ENCODE data around the gene GPR158.

DNA sequence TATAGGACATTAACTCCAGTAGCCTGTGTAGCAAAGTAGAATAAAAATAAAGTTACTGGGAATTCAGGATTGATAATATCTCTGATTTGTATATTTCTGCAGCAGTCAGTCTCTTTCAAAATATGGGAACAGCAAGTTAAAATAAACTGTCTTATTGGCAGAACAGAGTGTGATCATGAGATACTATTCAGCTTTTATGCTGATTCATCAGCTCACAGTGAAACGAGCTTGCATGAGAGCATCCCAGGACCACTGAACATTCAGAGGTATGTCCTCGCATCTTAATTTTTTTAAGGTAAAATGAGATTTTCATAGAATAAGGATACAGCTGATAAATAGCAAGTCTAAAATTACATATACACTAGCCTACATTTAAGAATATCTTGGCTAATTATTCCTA, 476.7 kb downstream of the GPR158 start:
- TF ChIP-seq, protein P1, sequence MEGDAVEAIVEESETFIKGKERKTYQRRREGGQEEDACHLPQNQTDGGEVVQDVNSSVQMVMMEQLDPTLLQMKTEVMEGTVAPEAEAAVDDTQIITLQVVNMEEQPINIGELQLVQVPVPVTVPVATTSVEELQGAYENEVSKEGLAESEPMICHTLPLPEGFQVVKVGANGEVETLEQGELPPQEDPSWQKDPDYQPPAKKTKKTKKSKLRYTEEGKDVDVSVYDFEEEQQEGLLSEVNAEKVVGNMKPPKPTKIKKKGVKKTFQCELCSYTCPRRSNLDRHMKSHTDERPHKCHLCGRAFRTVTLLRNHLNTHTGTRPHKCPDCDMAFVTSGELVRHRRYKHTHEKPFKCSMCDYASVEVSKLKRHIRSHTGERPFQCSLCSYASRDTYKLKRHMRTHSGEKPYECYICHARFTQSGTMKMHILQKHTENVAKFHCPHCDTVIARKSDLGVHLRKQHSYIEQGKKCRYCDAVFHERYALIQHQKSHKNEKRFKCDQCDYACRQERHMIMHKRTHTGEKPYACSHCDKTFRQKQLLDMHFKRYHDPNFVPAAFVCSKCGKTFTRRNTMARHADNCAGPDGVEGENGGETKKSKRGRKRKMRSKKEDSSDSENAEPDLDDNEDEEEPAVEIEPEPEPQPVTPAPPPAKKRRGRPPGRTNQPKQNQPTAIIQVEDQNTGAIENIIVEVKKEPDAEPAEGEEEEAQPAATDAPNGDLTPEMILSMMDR (IDR thresholded peaks at IDR 0.05; ENCODE audit: poor library complexity) = no peak
- no peak for TF ChIP-seq EZH2 (IDR thresholded peaks at IDR 0.05; ENCODE audit: borderline replicate concordance)

Measured in hepatocyte (in vitro differentiated cells).